ENCODE measurements around the gene POLR3A.
A peak's percentile ranks its signal among the peaks of the same experiment; 100 is the strongest.
"Not testable (repeated sequence)": the region's sequence is repeated elsewhere in the genome, so short reads cannot be mapped to it uniquely, and the experiment has no call there.

Gene POLR3A

DNA sequence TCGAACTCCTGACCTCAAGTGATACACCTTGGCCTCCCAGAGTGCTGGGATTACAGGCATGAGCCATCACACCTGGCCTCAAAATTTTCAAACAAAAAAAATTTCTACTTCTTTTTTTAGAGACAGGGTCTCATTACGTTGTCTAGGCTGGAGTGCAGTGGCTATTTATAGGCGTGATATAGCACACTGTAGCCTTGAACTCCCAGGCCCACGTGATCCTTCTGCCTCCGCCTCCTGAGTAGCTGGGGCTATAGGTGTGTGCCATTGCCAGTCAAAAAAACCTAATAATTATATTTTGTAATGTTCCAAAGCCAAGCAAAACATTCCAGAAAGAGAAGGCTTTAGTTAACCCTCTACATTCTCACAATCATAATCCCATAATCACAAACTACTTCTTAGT, 13.8 kb downstream of the POLR3A start:
- no peak for DNase-seq

DNA sequence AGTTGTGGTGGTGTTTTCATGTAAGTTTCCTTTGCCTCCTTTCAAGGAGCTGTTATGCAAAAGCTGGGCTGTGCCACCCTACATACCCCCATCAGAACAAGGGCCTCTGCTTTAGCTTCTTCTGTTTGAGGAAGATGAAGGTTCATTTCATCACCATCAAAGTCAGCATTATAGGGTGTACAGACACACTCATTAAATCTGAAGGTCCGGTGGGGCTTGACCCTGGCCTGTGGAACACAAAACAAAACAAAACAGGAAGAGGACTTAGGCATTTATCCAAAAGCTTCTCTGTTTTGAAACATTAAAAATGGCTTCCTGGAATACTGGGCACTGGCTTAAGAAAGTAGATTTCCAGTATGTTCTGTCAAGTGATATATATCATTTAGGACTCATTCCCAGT, 15.8 kb downstream of the POLR3A start:
- DNase-seq, result no peak

DNA sequence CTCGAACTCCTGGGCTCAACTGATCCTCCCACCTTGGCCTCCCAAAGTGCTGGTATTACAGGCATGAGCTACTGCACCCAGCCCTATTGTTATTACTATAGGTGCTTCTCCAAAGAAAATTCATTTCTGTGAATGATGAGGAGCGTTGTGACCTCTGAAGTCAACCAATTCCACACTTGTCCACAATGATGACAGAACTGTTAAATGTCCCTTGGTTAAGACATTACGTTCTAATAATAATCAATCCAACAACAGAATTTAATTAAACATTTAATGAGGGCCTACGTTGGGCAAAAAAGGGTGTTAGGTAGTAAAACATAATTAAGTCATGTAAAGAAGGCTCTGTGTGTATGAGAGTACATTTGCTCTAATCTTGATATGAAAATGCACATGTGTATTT, 18.2 kb downstream of the POLR3A start:
- no peak for DNase-seq

DNA sequence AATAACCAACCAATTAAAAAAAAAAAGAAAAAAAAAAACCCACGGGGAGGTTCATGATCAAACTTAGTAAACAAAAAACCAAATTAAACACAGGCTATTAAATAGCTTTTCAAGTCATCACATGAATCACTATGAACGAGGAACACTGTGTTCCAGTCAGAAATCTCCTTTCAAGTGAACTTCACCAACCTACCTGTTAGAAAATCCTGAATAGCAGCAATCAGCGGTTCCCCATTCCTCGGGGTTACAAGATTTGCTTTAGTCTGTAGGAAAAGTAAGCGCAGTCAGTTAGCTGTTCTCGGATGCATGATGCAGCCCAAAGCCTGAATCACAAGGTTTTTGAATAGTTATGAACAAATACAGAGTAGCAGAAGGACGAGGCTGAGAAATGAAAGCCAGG, 19.0 kb downstream of the POLR3A start:
- DNase-seq, result no peak

DNA sequence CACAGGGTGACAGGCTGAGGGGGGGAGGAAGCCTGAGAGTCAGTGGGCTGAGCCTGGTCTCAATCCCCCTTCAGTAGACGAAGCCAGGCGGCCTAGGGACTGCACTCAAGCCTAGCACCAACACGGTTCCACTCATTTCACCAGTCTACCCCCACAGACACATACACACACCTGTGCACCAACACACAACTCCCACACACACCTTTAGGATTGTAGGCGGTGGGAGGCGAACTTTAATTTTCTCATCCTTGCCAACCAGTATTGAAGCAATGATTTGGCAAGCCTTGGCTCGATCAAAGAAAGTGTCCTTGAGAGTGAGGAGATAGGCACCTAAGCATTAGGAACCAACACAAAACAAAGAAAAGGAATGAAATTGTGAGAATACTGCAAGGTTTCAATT, 19.7 kb downstream of the POLR3A start:
- DNase-seq, result no peak

DNA sequence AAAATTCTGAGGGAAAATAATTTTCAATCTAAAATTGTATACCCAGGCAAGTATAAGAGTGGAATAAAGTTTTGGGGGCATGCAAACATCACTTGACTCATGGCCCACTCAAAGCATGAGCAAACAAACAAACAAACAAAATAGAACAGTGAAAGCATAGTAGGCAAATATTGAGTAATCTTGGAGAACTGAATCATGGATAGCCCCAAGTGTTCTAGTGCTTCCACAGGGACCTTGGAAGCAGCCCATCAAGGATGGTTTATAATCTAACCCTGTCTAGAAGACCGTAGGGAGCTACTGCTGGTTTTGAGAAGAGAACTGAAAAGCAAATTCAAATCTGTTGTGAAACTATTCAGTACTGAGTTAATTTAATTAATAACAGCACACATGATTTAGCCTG, 22.1 kb downstream of the POLR3A start:
- no peak for DNase-seq

DNA sequence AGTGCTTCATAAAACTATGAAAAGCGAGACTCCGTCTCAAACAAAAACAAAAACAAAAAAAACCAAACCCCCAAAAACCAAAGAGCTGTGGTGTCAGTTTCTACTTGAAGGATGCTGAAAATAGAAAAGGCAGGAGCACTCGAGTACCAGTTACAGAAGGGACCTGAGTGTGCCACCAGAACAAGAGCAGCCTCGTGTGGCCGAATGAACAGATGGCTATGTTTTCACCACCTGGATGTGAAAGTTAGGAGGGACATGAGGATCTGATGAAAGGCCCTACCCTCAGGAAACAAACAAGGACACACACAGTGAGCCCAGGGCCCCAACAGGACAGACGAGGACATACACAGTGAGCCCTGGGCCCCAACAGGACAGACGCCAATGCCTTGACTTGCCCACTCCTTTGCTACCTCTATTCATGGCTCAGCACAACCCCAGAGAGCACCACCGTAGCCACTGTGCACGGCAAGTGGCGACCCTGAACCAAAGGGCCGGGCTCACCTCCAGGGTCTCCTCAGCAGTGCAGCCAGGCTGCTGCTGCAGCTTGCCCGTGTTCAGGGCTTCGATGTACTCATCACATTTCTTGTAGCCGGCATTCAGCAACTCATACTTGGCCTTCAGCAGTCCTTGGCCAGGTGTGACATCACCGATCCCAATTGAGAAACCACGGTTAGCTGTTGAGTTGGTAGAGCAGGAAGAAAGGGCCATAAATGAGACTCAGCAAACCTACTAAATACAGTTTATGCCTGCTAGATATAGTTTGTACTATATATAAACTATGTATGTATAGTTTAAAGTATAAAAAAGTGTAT, 24.9 kb downstream of the POLR3A start:
- DNase-seq, result no peak

DNA sequence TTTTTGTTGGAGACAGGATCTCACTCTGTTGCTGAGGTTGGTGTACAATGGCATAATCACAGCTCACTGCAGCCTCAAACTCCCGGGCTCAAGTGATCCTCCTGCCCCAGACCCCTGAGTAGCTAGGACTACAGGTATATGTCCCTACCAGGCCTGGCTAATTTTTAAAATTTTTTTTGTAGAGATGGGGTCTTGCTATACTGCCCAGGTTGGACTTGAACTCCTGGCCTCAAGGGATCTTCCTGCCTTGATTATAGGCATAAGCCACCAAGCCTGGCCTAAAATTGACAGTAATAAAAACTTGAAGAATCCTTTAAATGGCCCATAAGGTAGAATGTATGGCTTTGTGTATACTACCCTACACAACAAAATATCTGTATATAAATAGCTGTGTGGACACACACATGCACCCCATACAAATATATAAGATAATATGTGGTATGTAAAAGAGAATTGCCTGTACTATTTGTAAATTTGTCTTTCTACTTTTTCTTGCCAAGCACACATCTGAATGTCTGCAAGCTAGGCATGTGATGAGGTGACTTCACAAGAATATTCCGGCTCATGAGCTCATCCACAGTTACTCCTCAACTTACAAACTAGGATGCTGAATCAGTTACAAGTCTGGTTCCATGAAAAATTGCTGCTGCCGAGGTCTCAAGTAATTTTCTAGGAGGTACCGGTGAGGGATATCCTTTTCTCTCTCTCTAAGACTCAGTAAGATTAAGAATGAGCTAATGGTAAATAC, 26.6 kb downstream of the POLR3A start:
- DNase-seq, result no peak

DNA sequence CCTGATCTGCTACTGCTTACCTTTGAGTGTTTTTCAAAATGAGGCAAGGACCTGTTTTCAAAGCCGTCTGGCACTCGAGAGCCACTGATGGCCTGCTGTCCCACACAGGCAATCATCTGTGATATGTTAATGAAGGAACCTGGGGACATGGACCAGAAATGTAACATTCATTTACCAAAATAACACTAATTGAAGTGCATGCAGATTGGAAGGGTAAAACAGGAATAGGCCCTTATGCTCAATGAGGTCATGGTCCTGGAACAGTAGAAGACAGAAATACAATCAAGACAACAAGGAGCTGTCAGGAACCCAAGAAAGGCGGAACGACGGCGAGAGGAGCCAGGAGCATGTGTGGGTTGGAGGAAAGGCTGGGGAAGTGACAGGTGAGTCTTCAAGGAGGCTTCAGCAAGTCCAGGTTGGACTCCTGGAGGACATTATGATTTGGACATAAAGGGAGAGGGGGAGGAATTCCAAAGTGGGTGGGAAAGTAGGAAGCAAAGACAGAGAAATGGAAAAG, 28.3 kb downstream of the POLR3A start:
- no peak for DNase-seq

DNA sequence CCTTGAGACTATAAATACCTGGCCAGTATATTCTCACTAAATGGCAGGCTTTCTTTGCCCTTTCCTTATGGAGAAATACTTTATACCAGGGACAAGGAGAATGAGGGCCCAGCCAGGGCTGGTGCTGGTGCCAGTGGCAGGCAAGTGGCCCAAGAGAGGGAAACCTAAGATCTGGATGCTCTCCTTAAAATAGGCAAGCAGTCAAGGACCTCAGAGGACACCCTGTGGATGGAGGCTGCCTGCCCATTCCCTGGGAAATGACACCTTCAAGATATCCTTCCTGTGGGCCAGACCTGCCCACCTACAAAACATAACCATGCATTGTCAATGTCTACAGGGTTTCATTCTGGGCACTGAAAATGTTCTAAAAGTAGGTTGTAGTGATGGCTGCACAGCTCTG, 29.1 kb downstream of the POLR3A start:
- DNase-seq, result no peak

DNA sequence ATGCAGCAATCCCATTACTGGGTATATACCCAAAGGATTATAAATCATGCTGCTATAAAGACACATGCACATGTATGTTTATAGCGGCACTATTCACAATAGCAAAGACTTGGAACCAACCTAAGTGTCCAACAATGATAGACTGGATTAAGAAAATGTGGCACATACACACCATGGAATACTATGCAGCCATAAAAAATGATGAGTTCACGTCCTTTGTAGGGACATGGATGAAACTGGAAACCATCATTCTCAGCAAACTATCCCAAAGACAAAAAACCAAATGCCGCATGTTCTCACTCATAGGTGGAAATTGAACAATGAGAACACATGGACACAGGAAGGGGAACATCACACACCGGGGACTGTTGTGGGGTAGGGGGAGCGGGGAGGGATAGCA, 30.5 kb downstream of the POLR3A start:
- not testable (repeated sequence) for DNase-seq

DNA sequence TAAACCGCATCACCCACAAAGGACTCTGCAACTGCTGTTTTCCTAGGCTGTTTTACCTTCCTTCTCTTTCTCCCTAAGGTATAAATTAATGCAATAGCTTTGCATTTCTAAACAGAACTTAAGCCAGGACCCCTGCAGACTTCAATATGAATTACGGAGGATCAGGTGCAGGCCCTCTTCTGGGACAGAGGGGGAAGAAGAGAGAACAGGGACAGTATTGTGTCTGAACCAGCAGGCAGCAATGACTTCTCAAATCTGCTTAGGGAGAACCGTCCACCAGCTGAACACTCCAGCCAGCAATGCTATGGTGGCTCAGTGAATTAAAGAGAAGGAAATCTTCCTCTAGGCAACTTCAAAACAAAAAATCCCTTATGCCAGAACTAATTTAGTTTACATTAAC, 35.7 kb downstream of the POLR3A start:
- DNase-seq, result no peak

DNA sequence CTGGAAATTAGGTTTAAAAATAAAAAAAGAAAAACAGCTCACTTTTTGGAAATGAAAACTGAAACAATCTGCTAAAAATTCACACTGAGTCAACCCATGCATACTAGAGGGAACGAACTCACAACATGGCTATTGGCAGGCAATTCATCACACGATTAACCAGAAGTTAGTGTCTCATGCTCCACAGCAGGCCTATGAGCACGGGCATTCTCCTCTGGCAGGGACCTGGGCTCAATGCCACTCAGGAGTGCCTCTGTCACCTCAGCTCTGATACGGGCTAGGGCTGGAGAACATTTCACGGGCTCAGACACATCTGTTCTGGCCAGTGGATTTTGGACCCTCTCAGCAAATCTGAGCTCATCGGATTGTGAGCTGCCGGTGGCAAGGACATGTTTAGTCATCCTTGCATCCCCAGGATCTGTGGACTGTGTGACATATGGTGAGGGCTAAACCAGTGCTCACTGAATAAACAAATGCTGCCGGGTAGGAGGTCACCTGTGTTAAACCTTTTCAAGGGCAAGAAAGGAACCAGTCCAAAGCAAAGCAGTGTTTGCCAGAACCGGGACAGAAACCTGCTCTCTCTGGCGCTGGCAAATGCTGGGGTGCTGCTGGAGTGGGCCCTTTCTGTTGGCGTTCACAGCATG, 40.1 kb downstream of the POLR3A start:
- peak; percentile 18 for DNase-seq

DNA sequence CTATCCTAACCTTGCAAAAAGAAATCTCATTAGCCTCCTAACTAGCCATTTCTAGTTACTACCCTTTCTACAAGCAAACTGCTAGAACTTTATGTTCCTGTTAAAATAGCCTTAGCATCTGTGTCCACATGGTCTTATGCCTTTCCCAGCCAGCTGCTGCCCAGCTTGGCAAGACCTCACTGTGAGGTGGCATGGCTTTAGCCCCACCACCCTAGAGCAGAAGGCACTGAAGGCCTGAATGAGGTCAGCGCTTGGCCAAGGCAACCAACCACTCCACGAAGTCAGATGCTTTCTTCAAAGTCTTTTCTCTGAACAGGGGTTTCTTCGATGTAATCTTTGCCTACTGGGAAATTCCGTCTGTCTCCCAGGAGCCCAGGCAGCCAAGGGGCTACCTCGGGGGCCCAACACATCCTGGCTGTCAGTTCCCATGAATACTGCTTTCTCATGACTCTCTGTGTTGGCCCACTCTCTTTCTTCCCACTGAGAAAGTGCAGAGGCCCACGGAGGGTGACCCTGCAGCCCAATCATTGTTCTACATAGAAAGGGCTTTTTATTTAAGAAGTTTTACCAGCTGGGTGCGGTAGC, 41.6 kb downstream of the POLR3A start:
- DNase-seq, result no peak

DNA sequence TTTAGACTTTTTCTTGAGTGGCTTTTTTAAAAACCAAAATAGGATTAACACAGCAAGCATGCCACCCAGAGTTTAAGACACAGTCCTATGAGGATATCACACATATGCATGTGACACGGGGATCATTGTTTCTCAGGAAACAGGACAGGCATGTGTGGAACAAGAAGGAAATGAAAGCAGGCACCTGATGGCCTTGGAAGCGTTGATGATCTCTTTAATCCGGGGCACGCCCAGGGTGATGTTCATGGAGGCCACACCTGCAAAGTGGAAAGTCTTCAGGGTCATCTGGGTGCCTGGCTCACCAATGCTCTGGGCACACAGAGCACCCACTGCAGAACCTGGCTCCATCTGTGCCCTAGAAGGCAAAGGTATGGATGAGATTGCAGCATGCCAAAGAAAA, 44.3 kb downstream of the POLR3A start:
- no peak for DNase-seq

DNA sequence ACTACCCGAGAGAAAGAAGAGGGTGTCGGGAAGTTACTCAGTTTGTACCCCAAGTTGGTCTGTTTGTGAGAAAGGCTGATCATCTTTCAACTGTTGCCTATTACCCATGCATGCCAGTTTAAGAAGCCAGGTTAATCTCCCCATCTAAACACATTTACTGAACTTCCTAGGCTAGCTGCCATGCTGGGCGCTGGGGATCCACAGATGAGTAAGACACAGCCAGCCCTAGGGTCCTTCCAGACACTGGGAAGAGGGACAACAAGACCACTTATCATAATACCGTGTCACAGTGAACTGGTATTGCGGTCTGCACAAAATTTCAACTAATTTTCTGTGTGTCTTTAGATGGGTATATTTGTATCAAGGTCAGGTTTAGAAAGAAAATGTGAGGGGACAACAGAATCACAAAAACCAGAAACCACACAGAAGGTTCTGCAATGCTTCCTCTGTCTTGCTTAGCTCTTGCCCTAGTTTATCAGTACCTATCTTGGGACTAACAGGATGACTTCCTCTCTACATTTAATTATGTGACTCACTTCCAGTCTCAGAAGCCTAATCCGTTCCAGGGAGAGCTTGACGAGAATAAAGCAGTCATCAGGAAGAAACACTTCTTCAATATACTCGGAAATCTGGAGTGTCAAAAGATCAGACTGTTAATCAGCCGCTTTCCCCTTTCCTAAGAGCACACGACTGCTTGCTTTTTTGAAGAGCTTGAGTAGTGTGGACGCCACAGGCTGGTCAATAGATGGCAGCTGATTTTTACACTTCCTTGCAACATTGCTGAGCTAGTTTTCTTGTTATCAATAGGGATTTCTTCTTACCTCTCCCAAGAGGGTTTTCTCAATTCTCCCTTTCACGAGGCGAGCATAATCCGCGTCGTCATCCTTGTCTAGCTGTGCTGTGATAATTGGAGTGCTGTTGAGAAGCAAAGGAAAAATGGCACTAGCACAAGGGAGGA, 45.7 kb downstream of the POLR3A start:
- no peak for DNase-seq

DNA sequence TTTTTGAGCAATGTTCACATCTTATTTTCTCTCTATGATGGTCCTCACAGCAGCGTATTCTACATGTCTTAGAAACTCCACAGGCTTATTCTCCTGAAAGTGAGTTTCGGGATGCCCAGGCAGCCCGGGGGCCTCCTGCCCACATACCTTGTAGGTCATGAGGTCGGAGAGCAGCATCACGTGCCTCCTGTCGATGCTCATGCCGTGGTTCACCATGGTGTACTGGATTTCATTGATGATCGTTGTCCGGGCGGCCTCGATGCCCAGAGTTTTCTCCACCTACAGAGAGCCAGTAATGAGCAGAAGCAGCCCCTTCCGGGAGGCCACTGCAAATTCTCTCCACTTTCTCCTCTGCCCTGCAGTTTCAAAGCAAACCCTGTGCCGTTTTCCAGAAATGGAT, 48.0 kb downstream of the POLR3A start:
- no peak for DNase-seq

DNA sequence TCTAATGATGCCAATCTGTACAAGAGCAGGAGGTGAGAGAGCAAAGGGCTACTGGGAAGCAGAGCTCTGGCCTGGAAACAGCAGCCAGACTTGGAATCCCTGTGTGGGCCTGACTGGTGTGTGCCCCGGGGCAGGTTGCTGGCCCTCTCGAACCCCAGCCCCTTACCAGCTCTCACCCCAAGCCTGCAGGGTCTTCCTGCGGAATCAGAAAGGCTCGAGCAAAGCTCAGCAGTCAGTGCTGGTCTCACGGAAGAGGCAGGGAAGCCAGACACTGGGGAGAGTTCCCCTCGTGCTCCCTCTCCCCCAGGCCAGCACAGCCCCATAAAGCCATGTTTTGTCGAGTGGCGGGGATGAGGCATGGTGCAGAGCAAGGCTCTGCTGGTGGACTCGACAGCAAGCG, 50.1 kb downstream of the POLR3A start:
- no peak for DNase-seq

DNA sequence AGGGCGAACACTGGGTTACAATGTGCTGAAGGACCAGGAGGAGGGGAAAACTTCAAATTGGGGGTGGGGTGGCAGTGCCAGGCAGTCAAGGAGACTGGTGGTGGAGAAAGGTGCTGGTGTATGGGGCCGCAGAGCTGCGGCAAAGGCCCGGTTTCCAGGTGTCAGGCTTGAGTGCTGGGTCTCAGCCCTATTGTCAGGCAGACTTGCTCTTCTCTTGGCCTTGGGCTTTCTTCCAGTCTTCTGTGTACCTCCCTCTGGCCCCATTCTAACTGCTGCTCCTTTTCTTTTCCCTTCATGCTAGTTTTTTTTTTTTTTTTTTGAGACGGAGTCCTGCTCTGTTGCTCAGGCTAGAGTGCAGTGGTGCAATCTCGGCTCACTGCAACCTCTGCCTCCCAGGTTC, 51.0 kb downstream of the POLR3A start:
- no peak for DNase-seq

DNA sequence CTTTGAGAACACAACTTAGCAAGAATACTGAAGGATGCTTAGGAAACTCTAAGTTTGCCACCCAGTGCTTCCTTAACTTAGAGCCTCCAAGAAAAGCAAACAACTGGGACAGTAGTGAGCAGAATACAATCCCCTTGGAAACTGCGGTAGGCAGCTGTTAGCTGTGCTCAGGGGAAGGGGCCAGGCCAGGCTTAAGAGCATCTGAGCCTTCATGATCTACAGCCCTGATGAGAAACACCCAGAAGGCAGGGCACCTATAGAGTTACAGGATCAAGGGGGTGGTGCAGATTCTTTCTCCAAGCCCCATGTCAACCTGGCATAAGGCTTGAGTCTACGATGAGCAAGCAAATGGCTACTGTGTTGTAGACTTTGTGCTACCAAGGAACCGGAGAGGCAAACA, 51.4 kb downstream of the POLR3A start:
- no peak for DNase-seq

DNA sequence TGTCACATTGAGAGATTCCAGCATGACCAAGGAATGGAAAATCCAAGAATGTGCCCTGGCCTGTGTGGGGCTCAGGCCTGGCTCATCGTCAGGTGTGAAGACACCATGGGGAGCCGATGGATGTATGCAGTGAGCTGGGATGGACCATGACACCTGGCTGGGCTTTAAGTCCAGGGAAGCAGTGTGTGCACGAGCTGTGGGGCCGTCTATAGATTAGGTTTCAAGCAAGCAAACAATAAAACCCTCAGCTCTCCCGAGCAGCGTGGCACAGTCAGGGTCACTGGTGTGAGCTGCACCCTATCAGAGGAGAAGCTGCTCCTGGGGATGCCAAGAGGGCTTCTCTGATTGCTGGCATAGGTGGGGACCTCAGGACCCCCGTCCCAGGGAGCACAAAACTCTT, 52.3 kb downstream of the POLR3A start:
- DNase-seq, result no peak

DNA sequence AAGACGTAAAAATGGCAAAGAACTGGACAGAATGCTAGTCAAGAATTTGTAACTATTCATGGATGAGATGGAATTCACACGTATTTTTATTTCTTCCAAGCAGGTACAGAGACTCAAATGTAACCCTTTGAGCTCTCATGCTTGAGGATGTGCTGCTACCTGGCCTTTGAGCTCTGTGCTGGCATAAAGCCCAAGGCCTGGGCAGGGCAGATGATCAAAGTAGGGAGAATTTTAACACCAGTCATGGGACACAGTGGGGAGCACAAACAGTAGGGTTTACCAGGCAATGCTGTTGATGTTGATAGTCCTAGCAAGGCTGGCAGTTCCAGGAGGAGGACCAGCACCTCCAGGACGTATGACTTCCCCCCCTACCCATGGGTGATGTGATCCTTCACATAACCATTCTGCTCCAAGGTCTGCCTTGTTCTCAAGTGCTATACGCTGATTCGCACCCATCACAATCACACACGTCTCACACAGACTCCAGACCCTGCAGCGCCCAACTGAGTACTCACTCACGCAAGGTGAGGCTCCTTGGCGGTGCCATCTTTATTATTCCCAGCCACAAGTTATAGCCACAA, 54.1 kb downstream of the POLR3A start:
- no peak for DNase-seq
